Measurements from ENCODE around the gene ALDH8A1.

The ALDH8A1 gene

DNA sequence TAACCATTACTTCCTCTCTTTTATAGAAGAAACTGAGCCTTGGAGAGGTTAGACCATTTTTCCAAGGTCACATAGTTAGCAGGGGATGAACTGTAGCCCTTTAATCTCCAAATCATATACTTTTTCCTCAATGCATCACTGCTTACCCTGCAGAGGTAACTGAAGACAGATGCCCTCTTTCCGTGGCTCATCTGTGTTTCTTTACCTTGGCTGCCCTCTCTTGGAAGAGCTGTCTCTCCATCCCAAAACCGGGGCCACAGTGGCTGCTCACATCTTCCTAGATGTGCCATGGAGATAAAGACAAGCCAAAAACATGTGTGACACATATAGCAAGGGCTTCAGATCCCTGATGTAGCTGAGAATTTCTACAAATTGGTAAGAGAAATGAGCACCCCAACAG lies 581 bp upstream of the ALDH8A1 start:
- DNase-seq: no peak

DNA sequence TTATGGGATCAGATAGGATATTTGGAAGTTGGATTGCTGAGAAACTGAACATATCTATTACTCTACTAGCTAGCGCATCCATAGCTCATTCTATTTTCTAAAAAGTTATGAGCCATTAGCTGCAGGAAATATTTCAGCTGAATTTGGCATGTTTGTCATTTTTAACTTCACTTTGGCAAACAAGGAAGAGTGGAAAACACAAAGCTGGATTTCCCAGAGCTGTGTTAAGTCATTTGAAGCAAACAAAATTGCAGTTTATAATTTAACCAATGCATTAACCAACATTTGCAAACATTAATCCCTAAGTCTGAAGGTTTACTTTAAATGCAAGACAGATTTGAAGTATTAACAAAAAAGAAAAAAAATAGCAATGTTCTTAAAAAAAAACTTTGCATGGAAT lies 1.2 kb downstream of the ALDH8A1 start:
- DNase-seq: no peak

DNA sequence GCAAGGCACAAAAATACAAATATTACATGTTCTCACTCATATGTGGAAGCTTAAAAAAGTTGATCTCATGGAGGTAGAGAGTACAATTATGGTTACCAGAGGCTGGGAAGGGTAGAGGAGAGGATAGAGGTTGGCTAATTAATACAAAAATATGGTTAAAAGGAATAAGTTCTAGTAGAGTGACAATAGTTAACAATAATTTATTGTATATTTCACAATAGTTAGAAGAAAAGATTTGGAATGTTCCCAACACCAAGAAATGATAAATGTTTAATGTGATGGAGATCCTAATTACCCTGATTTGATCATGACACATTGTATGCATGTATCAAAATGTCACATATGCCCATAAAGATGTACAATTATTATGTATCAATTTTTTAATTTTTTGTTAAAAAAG lies 1.8 kb downstream of the ALDH8A1 start:
- no peak for DNase-seq

DNA sequence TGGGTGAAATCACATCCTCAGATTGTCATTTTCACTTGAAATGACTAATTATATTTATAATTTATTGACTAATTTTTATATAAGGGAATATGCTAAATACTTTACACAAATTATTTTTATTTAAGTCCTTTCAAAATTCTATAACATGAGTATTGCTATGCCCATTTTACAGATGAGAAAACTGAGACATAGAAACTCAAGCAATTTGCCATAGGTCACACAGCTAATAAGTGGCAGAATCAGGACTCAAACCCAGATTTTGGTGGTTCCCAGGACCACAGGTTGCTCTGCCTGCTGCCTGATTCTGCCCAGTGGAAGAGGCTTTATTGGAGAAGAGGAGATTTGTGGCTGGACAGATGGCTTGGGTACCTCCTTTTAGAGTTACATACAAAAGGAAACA lies 4.9 kb downstream of the ALDH8A1 start:
- DNase-seq: no peak

DNA sequence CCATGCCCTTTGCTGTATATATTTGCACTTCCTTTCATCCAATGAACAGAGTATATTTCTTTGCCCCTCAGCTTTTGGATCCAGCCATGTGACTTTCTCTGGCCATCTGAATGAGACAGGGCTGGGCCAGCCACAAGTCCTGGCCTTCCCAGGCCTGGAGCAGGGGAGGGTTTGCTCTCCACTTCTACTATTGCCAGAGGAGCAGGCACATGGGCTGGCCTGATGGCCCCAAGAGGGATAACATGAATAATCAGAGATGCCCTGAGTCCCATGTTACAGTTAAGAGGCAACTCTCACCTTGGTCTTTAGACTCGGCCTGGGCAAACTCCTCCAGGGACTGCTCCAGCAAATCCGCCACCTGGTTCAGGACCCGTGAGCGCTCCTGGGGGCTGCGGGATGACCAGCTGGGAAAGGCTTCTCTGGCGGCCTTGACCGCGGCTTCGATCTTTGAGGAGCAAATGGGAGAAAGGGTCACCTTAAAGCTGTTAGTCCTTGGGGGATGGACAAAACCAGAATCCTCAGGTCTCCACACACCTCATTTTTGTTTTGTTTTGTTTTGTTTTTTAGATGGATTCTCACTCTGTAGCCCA lies 6.3 kb downstream of the ALDH8A1 start:
- DNase-seq: no peak

DNA sequence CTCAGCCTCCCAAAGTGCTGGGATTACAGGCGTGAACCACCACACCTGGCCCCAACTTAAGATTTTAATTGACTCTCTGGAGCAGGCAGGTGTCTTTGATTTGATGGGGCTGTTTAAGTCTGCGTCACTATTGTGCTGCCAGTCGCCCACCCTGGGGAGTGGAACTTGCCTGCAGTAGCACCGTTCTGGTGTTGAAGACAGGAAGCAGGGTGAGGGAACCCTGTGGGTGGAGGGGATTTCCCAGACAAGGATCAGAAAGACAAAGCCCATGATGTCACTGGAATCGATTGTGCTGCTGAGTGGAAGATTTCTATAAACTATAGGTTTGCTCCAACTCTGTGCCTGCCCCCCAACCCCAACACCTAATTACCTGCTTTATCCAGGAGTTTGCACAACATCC lies 11.0 kb downstream of the ALDH8A1 start:
- no peak for DNase-seq

DNA sequence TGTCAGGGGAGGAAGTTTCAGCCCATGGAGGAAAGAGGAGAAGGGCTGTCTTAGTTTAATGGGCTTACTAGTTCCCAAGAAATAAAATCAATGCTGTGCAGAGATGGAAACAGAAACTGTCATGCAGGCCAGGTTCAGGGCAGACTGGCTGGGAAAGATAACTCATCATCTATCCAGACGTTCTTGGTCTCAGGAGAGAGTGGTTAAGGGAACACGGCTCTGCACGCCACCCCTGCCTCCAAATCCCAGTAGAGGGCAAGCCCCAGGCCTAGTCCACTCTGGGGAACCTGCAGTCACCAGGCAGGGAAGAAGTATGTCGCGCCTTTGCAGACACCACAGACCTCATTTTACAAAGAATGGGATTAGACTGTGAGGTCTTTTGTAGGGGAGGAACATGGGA lies 12.5 kb downstream of the ALDH8A1 start:
- no peak for DNase-seq

DNA sequence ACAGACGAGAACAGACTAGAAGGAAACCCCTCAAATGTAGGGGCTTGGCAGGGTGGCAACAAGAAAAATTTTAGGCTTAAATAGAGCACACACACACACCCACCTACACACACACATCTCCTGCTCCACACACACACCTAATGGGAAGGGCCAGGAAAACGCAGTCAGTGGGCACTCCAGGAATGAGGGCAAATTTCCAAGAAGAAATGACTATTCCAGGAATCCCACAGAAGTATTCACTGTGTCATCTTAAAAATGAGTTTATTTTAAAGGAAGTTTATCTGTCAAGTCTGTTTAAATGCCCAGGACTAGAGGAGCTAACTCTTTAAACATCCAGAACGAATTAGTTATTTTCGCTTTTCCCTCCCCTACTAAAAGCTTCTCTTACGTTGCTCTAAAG lies 13.0 kb downstream of the ALDH8A1 start:
- DNase-seq: no peak

DNA sequence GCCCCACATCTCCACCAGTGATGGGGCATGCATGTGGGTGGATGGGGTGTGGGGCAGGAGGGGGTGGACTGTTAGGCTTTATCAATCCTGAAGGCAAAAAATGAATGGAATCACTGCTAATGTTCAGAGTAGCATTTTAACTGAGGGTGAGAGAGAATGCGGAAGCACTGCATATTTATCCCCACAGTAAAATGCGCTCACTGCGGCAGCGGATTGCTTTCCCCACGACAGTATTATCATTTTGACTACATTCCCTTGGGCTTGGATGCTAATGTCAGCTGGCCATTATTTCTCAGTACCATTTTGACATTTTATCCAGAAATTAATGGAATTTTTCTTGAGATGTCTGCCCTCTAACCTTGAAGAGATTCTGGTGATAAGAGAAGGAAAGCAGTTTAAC lies 13.4 kb downstream of the ALDH8A1 start:
- DNase-seq: no peak

DNA sequence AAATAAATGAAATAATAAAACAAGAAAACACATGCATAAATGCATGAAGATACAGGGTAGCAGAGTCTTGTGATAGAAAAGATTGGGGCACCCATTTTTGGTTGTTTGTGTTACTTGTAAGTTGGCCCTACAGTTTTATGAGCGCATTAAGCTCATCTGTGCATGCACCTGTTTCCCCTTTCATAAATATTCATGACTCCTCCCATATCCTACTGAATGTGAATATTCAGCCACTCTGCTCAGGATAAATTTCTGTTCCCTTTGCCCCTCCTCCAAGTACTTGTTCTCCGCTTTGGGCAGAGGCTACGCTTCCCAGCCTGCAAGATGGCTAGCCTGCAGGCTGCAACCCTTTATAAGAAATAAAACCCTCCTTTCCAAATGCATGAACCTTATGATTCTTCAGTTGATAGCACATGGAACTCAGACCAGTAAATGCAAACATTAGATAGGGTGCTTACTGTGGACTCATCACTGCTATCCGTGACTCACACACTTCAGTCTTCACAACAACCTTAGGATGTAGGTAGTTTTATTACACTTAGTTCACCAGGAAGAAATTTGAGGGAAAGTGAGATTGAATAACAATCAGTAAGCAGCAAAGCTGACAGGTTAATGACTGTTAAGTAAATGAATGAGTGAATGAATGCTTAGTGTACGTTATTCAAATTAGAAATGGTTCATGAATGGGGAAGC lies 15.0 kb downstream of the ALDH8A1 start:
- no peak for DNase-seq

DNA sequence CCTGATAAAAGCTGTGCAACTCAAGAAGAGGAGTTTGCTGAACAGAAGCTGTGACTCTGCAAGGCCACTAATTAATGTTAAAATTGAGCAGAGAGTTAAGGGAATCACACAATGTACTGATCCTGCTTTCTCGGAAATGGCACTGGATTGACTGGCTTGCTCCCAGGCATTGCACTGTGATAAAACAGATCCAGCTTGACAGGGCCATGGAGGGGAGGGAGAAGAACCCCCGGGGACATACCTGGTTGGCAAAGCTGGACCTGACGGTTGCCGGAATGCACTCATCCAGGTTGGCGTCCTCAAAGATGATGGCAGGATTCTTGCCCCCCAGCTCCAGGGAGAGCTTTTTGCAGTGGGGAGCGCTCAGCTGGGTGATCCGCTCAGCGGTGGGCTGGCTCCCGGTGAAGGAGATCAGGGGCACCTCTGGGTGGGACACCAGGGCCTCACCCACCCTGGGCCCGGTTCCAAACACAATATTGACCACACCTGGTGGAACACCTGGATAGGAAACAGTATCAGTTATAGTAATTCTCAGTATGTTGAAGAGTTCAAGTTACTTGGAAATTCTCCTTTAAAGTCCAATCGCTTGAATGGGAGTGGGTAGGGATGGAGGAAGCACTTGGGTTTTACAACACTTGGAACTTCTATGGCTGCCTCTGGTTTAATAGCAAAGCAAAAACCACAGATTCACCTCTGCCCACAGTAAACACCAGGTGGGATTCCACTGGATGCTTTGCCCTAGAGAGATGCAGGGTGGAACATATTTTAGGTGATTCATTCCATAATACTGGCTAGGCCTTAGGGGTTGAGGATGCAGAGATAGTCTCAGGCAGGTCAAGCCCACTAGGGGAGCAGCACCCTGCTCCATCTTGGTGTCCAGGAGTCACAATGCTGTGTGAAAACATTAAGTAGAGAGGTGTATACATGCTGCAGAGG lies 17.1 kb downstream of the ALDH8A1 start:
- DNase-seq: no peak

DNA sequence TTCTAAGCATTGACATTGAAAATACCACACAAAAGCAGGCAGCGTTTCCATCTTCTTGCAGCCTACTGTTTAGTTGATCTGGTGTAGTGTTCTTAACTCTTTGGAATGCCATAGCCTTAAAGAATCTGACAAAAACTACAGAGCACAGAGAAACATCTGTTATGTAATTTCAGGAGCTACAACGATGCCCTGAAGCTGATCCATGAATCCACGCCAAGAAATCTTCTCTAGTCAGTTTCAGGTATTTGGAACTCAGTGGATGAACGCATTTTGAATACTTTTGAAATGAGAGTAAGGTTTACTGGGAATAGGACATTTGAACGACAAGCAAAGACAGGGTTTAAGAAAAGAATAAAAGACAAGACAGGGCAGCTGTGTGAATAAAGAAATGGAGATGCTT lies 17.8 kb downstream of the ALDH8A1 start:
- no peak for DNase-seq

DNA sequence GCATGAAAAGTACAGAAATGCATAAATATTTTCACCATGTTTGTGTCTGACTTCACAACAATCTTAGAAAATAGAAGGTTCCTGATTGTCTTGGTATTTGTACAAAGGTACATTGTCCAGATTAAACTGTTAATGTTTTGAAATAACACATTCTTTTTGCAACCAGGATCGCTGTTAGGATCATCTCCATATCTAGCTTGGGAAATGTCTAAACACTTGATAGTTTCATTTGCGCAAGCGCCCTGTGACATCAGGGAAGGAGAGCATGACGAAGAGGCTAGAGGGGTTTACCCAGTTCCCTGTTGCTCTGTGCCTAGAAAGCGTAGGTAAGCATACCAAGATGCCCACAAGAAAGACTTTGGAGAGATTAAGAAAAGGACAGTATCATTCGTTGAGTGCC lies 19.4 kb downstream of the ALDH8A1 start:
- DNase-seq: no peak

DNA sequence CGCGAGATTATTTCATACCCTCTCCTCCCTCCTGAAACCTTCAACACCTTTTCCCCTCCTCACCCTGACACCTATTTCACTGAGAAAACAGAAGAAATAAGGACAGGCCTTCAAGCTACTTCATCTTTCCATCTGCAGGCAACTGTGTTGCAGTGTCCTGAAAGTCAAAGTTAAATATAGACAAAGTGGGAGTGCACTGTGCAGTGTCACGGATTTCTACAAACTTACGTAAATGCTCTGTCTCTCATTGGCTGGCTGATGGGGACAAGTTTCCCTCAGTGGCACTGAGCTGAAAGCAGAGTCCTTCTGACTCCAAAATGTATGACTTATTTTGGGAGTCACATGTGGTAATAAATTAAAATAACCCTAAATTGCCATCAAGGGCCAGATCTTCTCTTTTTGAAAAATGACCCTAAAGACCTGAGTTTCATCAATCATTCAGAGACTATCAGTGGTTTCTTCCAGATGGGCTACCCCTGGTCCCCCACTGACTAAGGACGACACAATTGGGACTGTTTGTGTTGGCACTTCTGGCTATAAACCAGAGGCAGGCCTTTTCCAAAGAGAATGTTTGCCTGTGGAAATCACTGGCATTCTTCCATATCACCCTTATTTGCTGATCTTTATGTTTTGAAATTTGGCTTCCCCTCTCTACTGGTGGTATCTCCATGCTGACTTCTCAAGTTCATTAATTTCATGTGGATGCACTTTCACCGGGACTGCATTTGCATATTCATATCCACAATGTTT lies 21.6 kb downstream of the ALDH8A1 start:
- DNase-seq: no peak

DNA sequence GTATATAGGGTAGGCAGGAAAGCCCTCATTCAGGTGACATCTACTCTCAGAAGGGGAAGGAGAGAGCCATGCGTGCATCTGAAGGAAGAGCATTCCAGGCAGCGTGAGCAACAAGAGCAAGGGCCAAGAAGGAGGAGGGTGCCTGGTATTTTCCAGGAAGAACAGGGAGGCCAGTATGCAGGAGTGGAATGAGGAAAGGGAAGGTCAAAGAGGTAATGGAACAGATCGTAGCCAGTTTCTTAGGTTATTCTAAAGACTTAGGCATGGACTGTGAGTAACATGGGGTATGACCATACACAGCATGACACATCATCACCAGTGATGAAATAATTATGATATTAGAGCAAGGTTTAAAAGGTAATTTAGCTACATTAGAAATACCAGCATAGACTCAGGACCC lies 24.1 kb downstream of the ALDH8A1 start:
- no peak for DNase-seq

DNA sequence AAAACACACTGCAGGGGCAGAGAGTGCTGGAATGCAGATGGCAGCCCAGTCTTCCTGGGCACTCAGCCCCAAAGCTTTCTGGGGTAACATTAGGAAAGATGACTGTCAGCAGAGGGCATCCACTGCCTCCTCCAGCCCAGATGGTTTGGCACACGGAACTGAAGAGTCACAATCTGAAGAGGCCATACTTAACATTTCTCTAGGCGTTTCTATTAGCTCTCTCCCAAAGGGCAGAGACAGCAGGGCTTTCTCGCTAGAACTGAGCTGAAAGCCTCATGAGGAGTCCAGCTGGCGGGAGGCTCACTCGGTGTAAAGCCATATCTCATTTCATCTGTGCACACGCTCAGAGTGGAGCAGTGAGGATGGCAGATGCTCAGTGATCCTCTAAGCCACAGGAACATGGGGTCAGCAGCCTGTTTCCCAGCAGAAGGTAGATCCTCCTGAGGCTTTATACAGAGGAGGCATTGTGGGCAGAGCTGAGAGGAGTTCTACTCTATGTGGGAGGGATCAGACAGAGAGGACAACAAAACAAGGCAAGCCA lies 28.1 kb downstream of the ALDH8A1 start:
- DNase-seq: peak; percentile 19

DNA sequence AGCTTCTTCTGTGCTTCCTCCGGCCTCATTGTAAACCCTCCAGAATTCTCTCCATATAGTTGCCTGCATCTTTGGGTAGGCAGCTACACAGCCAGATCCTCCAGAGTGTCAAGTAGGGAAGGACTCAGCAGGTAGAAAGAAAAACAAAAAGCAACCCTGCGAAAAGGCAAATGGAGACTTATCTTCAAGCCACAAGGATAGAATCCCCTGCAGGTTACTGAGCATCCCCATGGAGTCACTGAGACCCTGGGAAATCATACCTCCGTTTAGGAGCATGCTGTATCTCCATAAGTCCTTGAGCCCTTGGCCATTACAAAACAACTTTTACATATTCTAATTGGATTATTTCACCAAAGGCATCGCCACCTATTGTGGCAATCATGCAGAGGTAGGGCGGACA lies 28.6 kb downstream of the ALDH8A1 start:
- DNase-seq: no peak

DNA sequence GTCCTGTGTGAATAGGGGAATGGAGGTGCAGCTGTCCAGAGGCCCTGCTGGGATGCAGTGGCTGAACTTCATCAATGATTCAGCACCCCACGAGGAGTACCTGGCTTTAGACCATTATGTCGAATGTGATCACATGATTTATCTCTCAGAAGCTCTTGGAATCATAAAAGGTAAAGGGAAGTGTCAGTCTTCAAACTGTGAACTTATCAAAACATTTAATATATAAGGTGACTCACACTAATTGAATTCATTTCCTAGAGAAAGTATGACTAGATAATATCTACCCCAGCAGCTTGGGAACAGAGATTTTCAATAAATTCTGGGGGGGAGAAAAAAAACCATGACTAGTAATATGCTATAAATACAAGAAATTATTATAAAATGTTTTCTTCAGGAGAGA lies 29.5 kb downstream of the ALDH8A1 start:
- no peak for DNase-seq

DNA sequence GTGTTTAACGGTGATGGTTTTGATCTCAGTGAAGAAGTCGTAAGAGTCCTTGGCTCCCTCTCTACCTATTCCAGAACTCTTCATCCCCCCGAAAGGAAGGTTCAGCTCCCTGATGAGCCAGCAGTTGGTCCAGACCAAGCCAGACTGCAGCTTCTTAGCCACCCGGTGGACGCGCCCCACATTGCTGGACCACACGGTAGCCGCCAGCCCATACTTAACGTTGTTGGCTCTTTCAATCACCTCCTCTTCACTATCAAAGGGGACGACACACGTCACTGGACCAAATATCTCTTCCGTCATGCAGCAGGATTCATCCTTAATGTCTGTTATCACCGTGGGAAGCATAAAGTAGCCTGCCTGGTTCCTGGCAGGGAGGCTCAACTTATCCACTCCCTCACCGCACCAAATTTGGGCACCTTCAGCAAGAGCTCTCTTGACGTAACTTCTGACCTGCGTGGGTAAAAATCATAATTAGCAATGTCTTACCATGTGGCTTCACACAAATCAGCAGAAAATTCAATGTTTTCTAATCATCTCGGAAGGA lies 31.4 kb downstream of the ALDH8A1 start:
- DNase-seq: no peak

DNA sequence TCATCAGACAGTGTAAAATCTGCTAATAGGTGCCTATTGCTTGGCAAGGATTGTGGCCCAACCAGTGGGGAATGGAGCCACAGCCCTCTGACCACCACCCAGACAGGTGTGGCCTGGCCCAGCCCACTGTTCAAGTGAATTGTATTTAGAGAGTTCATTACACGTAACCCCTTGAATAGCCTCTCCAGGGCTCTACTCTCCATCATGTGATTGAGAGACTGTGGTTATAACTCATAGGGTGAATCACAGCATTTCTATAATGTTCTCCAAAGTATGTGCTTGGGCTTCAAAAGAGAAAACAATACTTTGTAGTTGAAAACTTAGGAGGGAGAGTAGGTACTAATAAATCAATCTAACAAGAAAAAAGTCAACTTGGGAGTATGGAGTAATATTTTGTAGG lies 38.4 kb downstream of the ALDH8A1 start:
- DNase-seq: no peak

DNA sequence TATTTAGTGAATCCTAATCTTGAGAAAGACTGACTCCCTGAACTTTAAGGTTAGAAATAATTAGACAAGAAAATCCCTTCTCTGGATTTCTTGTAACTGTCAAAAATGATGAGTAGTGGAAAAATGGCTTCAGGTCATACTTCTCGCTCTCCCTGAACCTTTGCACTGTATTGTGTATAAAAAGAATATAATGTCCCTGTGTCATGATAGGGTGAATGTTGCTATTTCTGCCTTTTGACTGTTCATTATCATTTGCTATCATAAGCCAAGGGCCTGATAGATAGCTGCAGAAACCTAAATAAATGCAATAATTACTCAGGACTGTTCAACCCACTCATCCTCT lies 39.3 kb downstream of the ALDH8A1 start:
- DNase-seq: no peak

DNA sequence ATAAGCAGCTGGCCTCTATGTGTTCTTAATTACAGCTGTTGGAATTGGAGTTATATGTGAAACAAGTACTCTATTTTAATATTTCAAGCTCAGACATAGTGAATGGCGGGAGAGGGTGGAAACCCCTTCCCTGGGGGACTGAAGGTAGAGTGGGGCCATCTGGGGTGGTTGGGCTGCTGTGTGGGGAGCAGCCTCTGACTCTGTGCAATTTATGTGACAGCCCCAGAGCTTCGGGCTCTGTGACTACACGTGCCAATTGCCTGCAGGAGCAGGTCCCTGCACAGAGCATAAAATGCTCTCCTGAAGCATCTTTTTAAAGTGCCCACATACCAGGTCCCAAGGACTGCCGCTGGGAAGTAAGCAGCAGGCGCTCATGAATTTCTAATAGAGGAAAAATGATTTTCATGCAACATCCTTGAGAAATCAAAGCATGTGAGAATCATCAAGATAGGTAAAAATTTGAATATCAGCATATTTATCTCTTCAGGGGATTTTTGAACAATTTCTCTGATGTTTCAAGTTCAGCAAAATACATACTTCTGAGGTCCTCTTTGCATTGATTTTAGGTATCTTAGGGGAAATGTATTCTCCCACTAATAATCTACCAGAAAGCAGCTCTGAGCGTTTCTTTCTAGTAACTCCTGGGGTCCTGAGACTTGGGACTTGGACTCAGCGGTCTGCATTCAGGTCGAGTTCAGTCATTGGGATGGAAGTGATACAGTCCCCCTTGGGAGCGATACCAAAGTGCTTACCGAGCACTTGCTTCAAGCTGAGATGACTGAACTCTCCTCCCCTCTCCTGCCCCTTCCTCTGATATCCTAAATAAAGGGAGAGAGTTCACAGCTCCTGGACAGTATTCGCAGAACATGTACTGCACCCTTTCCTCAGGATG lies 40.0 kb downstream of the ALDH8A1 start:
- no peak for DNase-seq

Measured in NCI-H146 (cell line).